ENCODE data around the gene MLYCD.

GRCh38 chr16:83851473-83851872, 47.4 kb upstream of the MLYCD start:
- TF ChIP-seq GATA2 (IDR thresholded peaks at IDR 0.05; ENCODE audit: low read depth, low read length) (no peak), GATA3 (IDR thresholded peaks at IDR 0.05; ENCODE audit: low read depth, low read length) (no peak)
